Heart right ventricle (tissue), 16 donors: Measurements from ENCODE around the gene ANKS1B. TPM values are rescaled to one million over a fixed set of nuclear protein-coding genes. Genes with fewer than 3 reads are reported as not detected.

Source experiments
- ATAC-seq, 8 donors: fragments of 200-7000 bp; cut with Tn5 transposase; one replicate each; pipeline ENCODE4 v1.9.1; 2020; ENCODE audit warnings: mild to moderate bottlenecking in 8 of 8, moderate library complexity in 8 of 8, moderate number of reproducible peaks in 1 of 8
- DNase-seq, 2 donors: peaks; one replicate each; pipeline ENCODE4 v3.0.0-alpha.2; 2020
- H3K27ac ChIP-seq, 10 donors: fragments of 200-600 bp; sonication (generic) in 2 of 10; one replicate each; pipeline versions ENCODE4 v1.5.0 to v1.8.0; 2020 to 2022; ENCODE audit warnings: mild to moderate bottlenecking in 3 of 10
- H3K27me3 ChIP-seq, 7 donors: fragments of 200-600 bp; one replicate each; pipeline ENCODE4 v1.8.0; 2021 to 2022; ENCODE audit warnings: mild to moderate bottlenecking in 2 of 7
- H3K36me3 ChIP-seq, 9 donors: fragments of 200-600 bp; sonication (generic) in 1 of 9; one replicate each; pipeline versions ENCODE4 v1.5.0 to v1.8.0; 2020 to 2022; ENCODE audit warnings: mild to moderate bottlenecking in 2 of 9
- H3K4me1 ChIP-seq, 9 donors: fragments of 200-600 bp; sonication (generic) in 1 of 9; one replicate each; pipeline versions ENCODE4 v1.5.0 to v1.8.0; 2020 to 2022; ENCODE audit warnings: mild to moderate bottlenecking in 4 of 9
- H3K4me3 ChIP-seq, 10 donors: fragments of 200-600 bp; sonication (generic) in 2 of 10; one replicate each; pipeline versions ENCODE4 v1.5.0 to v1.8.0; 2020 to 2022; ENCODE audit warnings: mild to moderate bottlenecking in 7 of 10, moderate library complexity in 2 of 10
- H3K9me3 ChIP-seq, 11 donors: fragments of 200-600 bp in 10 of 11; sonication (generic) in 2 of 11; one replicate each; pipeline versions ENCODE4 v1.5.0 to v1.8.0; 2013 to 2022; ENCODE audit warnings: mild to moderate bottlenecking in 2 of 11, control low read depth in 1 of 11, moderate library complexity in 1 of 11
- CTCF ChIP-seq, 9 donors: fragments of 200-600 bp; sonication (generic) in 2 of 9; IDR thresholded peaks; one replicate each; pipeline versions ENCODE4 v1.5.0 to v1.8.0; 2021 to 2022; ENCODE audit warnings: antibody characterized with exemption in 9 of 9, mild to moderate bottlenecking in 5 of 9, moderate library complexity in 1 of 9
- WGBS, 2 donors: extraction: QIAGEN DNeasy Blood & Tissue Kit; methylation state at CpG; one replicate each; pipeline ENCODE4 v1.1.7; 2013; ENCODE audit warnings: inconsistent platforms in 1 of 2; 5-methylcytosine and 5-hydroxymethylcytosine counted together
- intact Hi-C, 10 donors: fragments of 100-400 bp; cut with DNase I; formaldehyde crosslinking; loops; one replicate each; pipeline versions ENCODE4 v1.11.1 to v1.14.2; 2022
- polyA plus RNA-seq, 2 donors: library from polyadenylated mRNA; stranded (reverse); fragments of 200-250 nt; gene quantifications; one replicate each; pipeline ENCODE4 v1.2.3, GENCODE V29; 2013
- total RNA-seq, 10 donors: library from RNA; stranded (reverse); fragmentation: NEBNext Ultra II Directional in 3 of 10; extraction: Animal tissue kit (Norgen Biotek cat#: 25700) in 3 of 10; gene quantifications; one replicate each; pipeline versions ENCODE4 v1.2.1 to v1.2.4, GENCODE V29; 2021 to 2023
- donor health status: Arrhythmogenic right ventricular cardiomyopathy.
- donor health status: ischemic (EF 13 %, LVEDD 7.1; RV severe dilation, severe dysfunction).
- donor health status: healthy with polysubstance abuse.
- donor health status: DM: no; HTN: yes; CAD: no.
- donor health status: DM: no; HTN: no; CAD: no.
- donor health status: ischemic (EF 25% LVEDD 6.9; RV normal size, moderate dysfunction).
- donor health status: ischemic (EF 25% LVEDD 5.7; RV mildly dilated, moderate dysfunction).
- donor health status: healthy.
- donor health status: DM: yes; HTN: yes; CAD: no.
- donor health status: Ischemic cardiomyopathy.
- donor health status: ischemic (EF 35%, LVEDD 5.7; RV mildly dilated, moderate dysfunction).
- donor health status: nonischemic (EF 11% LVEDD 7.7; RV severe dilation, severe dysfunction).
- donor health status: DM: yes; HTN: yes; CAD: no.
- donor health status: PGD.
- donor health status: ischemic (EF 29% LVEDD 5.4; RV normal size, mild dysfunction).
- donor health status: nonischemic (EF 23%, LVEDD 6.1; RV moderate dilation, normal function).

The ANKS1B gene
- total and polyA plus RNA-seq, 12 donors = 0.58 to 4.8 (median 1.8) TPM

GRCh38 chr12:98786653-98787052 lies 1198.1 kb downstream of the ANKS1B start:
- no peak for TF ChIP-seq CTCF (IDR thresholded peaks at IDR 0.05)
- Histone ChIP-seq H3K27ac (no peak overlapping the region), H3K4me1 (no peaks in the 10 kb centered on the region), H3K27me3 (peaks cover 0 to 20% (median 0%) of the 10 kb centered on the region in 7 donors), H3K4me3 (no peak overlapping the region), H3K9me3 (no peaks in the 10 kb centered on the region), H3K36me3 (no peaks in the 10 kb centered on the region)
- 38 to 53% methylated on average over 7 of the region's 7 CpGs for WGBS, 2 donors
- ATAC-seq (no peak), DNase-seq (no peak)
- intact Hi-C loops = no loop called here

GRCh38 chr12:98783420-98783819 lies 1201.3 kb downstream of the ANKS1B start:
- WGBS, 2 donors = 87 to 93% methylated on average over 2 of the region's 2 CpGs
- no peak overlapping the region for H3K4me3 ChIP-seq
- intact Hi-C loops = no loop called here
- peaks cover 0 to 20% (median 4%) of the 10 kb centered on the region in 7 donors for H3K27me3 ChIP-seq
- no peak for TF ChIP-seq CTCF (IDR thresholded peaks at IDR 0.05)
- ATAC-seq (no peak), DNase-seq (no peak)
- no peaks in the 10 kb centered on the region for H3K36me3 ChIP-seq
- H3K27ac ChIP-seq = no peak overlapping the region
- H3K4me1 ChIP-seq = no peaks in the 10 kb centered on the region
- H3K9me3 ChIP-seq = no peaks in the 10 kb centered on the region

GRCh38 chr12:98780261-98780660 lies 1204.5 kb downstream of the ANKS1B start:
- intact Hi-C loops = no loop called here
- no peak overlapping the region for H3K27ac ChIP-seq
- WGBS, 2 donors = 61 to 64% methylated on average over 4 of the region's 4 CpGs
- H3K4me3 ChIP-seq = no peak overlapping the region
- no peaks in the 10 kb centered on the region for H3K4me1 ChIP-seq
- DNase-seq (no peak), ATAC-seq (no peak)
- H3K9me3 ChIP-seq = no peaks in the 10 kb centered on the region
- H3K27me3 ChIP-seq = peaks cover 0 to 16% (median 0%) of the 10 kb centered on the region in 7 donors
- no peaks in the 10 kb centered on the region for H3K36me3 ChIP-seq
- TF ChIP-seq CTCF (IDR thresholded peaks at IDR 0.05) = no peak

GRCh38 chr12:98772818-98773217 lies 1211.9 kb downstream of the ANKS1B start:
- intact Hi-C loops = no loop called here
- TF ChIP-seq CTCF (IDR thresholded peaks at IDR 0.05) = no peak
- H3K36me3 ChIP-seq = no peaks in the 10 kb centered on the region
- ATAC-seq = no peak
- no peak overlapping the region for H3K27ac ChIP-seq
- no peaks in the 10 kb centered on the region for H3K4me1 ChIP-seq
- no peaks in the 10 kb centered on the region for H3K9me3 ChIP-seq
- H3K4me3 ChIP-seq = no peak overlapping the region
- WGBS, 2 donors = 87 to 90% methylated on average over 3 of the region's 3 CpGs
- no peaks in the 10 kb centered on the region for H3K27me3 ChIP-seq
- DNase-seq = no peak
